Endodermal cell (in vitro differentiated cells): Measurements from ENCODE around the gene HYLS1. TPM values are rescaled to one million over a fixed set of nuclear protein-coding genes. Genes with fewer than 3 reads are reported as not detected.

Experiments
- DNase-seq: peaks from one replicate; pipeline ENCODE4 v3.0.0-alpha.2; 2017
- H3K27ac ChIP-seq: 2 replicates; pipeline ENCODE4 v1.5.1; 2013; ENCODE audit warnings: mild to moderate bottlenecking, low read depth, low read length, moderate library complexity
- H3K27me3 ChIP-seq: 2 replicates; pipeline ENCODE4 v1.6.1; 2013; ENCODE audit warnings: mild to moderate bottlenecking, low read length, moderate library complexity; ENCODE audit not compliant: insufficient read depth, control insufficient read depth, poor library complexity, severe bottlenecking
- H3K36me3 ChIP-seq: 2 replicates; pipeline ENCODE4 v1.7.0; 2013; ENCODE audit warnings: mild to moderate bottlenecking, low read length, moderate library complexity; ENCODE audit not compliant: control insufficient read depth, insufficient read depth
- H3K4me1 ChIP-seq: one replicate; pipeline ENCODE4 v1.7.0; 2013; ENCODE audit warnings: low read length; ENCODE audit not compliant: control insufficient read depth, insufficient read depth
- H3K4me3 ChIP-seq: 2 replicates; pipeline ENCODE4 v1.5.1; 2013; ENCODE audit warnings: mild to moderate bottlenecking, low read length, moderate library complexity
- H3K9ac ChIP-seq: 2 replicates; pipeline ENCODE4 v1.6.1; 2013; ENCODE audit warnings: mild to moderate bottlenecking, low read length, moderate library complexity; ENCODE audit not compliant: poor library complexity, severe bottlenecking; ENCODE audit errors: extremely low read depth
- H3K9me3 ChIP-seq: 2 replicates; pipeline ENCODE4 v1.6.1; 2013; ENCODE audit warnings: mild to moderate bottlenecking, low read length, moderate library complexity; ENCODE audit not compliant: control insufficient read depth
- H3K27ac Mint-ChIP-seq: 2 replicates; pipeline ENCODE4 v1.8.0; 2020; ENCODE audit warnings: mixed read lengths
- H3K27me3 Mint-ChIP-seq: 2 replicates; pipeline ENCODE4 v1.8.0; 2021; ENCODE audit warnings: mild to moderate bottlenecking, mixed read lengths; ENCODE audit not compliant: insufficient read depth
- H3K36me3 Mint-ChIP-seq: 2 replicates; pipeline ENCODE4 v1.8.0; 2020; ENCODE audit warnings: low read depth, mixed read lengths
- H3K4me1 Mint-ChIP-seq: 2 replicates; pipeline ENCODE4 v1.8.0; 2020; ENCODE audit warnings: mixed read lengths
- H3K4me3 Mint-ChIP-seq: 2 replicates; pipeline ENCODE4 v1.8.0; 2020; ENCODE audit warnings: mild to moderate bottlenecking, moderate library complexity, mixed read lengths
- H3K9me3 Mint-ChIP-seq: 2 replicates; pipeline ENCODE4 v1.8.0; 2020; ENCODE audit warnings: mild to moderate bottlenecking, mixed read lengths
- CTCF ChIP-seq: fragments of 200-600 bp; sonication (generic); conservative IDR thresholded peaks from 2 replicates; pipeline ENCODE4 v1.5.0; 2021; ENCODE audit warnings: antibody characterized with exemption, mild to moderate bottlenecking
- WGBS, 2 experiments: methylation state at CpG; one replicate each; pipeline versions ENCODE4 v1.1.5 to v1.1.7; 2013; ENCODE audit warnings: missing lambda C conversion rate in 2 of 2, mixed read lengths in 1 of 2; ENCODE audit not compliant: insufficient coverage in 1 of 2, insufficient read length in 1 of 2; 5-methylcytosine and 5-hydroxymethylcytosine counted together
- total RNA-seq, 2 donors: library from RNA; stranded (reverse); fragmentation: NEBNext Ultra II Directional in 1 of 2; extraction: Animal tissue kit (Norgen Biotek cat#: 25700) in 1 of 2; gene quantifications; 2 replicates in 1 of 2; 3 replicates in 1 of 2; pipeline ENCODE4 v1.2.1, GENCODE V29; 2021

Gene HYLS1
- total RNA-seq, 2 donors from 2014 or later = 6.6 to 7.7 TPM

- Mint-ChIP-seq H3K9me3 (no peaks in the 10 kb centered on the region), H3K4me1 (peaks cover 12% of the 10 kb centered on the region), H3K4me3 (no peak overlapping the region), H3K27ac (no peak overlapping the region), H3K27me3 (no peaks in the 10 kb centered on the region), H3K36me3 (no peaks in the 10 kb centered on the region)
- Histone ChIP-seq H3K9me3 (no peaks in the 10 kb centered on the region), H3K4me1 (peaks cover 2% of the 10 kb centered on the region), H3K27ac (no peak overlapping the region), H3K27me3 (peaks cover 30% of the 10 kb centered on the region), H3K9ac (no peak overlapping the region), H3K36me3 (no peaks in the 10 kb centered on the region), H3K4me3 (no peak overlapping the region)
- no peak for TF ChIP-seq CTCF
- 70 to 91% methylated on average over 2 to 8 of the region's 9 CpGs for WGBS, 2 experiments
- DNase-seq = no peak
These were observed 33.6 kb downstream of the HYLS1 start for GRCh38 chr11:125921042-125921441.

DNA sequence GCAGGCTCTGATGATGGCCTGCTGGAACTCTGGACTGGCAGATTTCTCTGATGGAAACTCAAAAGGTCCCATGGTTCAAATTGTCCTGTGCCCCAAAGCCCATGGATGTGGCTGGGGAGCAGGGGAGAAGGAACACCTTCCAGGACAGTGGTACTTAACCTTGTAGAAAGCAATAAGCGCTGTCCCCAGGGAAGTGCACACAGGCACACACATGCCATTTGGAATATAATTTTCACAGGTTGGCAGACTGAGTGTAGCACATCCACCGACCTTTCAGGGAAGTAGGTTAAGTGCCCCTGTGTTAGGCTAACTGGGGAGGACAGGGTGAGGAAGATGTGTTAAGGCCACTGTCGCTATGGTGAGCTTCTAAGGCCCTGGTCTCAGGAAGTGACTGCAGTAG lies 34.7 kb downstream of the HYLS1 start:
- H3K9ac ChIP-seq = no peak overlapping the region
- WGBS, 2 experiments = 83 to 87% methylated on average over 2 to 3 of the region's 3 CpGs
- H3K4me1 Mint-ChIP-seq = peaks cover 12% of the 10 kb centered on the region
- H3K27ac Mint-ChIP-seq = no peak overlapping the region
- DNase-seq = no peak
- peaks cover 25% of the 10 kb centered on the region for H3K27me3 ChIP-seq
- H3K27me3 Mint-ChIP-seq = peaks cover 2% of the 10 kb centered on the region
- H3K36me3 Mint-ChIP-seq = no peaks in the 10 kb centered on the region
- no peaks in the 10 kb centered on the region for H3K9me3 ChIP-seq
- H3K9me3 Mint-ChIP-seq = no peaks in the 10 kb centered on the region
- no peak overlapping the region for H3K4me3 Mint-ChIP-seq
- H3K36me3 ChIP-seq = no peaks in the 10 kb centered on the region
- H3K4me3 ChIP-seq = no peak overlapping the region
- peaks cover 2% of the 10 kb centered on the region for H3K4me1 ChIP-seq
- no peak for TF ChIP-seq CTCF
- H3K27ac ChIP-seq = no peak overlapping the region

GRCh38 chr11:125923012-125923579 lies 35.6 kb downstream of the HYLS1 start:
- Mint-ChIP-seq H3K27me3 (peaks cover 2% of the 10 kb centered on the region), H3K27ac (no peak overlapping the region), H3K9me3 (no peaks in the 10 kb centered on the region), H3K4me3 (no peak overlapping the region), H3K36me3 (no peaks in the 10 kb centered on the region), H3K4me1 (peaks cover 12% of the 10 kb centered on the region)
- WGBS, 2 experiments = 16% methylated on average over 7 of the region's 8 CpGs; no CpG with 5 or more reads in 1 of the 2 experiments
- H3K4me3 ChIP-seq = no peak overlapping the region
- no peak overlapping the region for H3K9ac ChIP-seq
- no peaks in the 10 kb centered on the region for H3K9me3 ChIP-seq
- TF ChIP-seq CTCF = peak; percentile 91
- peaks cover 25% of the 10 kb centered on the region for H3K27me3 ChIP-seq
- no peaks in the 10 kb centered on the region for H3K36me3 ChIP-seq
- DNase-seq = peak; percentile 87
- peaks cover 2% of the 10 kb centered on the region for H3K4me1 ChIP-seq
- H3K27ac ChIP-seq = no peak overlapping the region
